ENCODE results near the gene TMEM109. TPM values are rescaled to one million over a fixed set of nuclear protein-coding genes. Genes with fewer than 3 reads are reported as not detected.

TMEM109 gene
- total RNA-seq, 2 experiments from 2014 or later, result 27.8 to 32.9 TPM

GRCh38 chr11:60933416-60934123 lies 19.6 kb downstream of the TMEM109 start:
- CTCF ChIA-PET, result no interaction called here
- H3K36me3 Mint-ChIP-seq (ENCODE audit: low read depth), result no peaks in the 10 kb centered on the region
- ATAC-seq (ENCODE audit: poor library complexity) (no peak), DNase-seq (no peak)
- H3K4me1 ChIP-seq (ENCODE audit: insufficient read depth, low read length), result no peaks in the 10 kb centered on the region
- intact Hi-C loops (cut with DNase I, micrococcal nuclease), result no loop called here
- no peak overlapping the region for H3K27ac Mint-ChIP-seq
- H3K9me3 Mint-ChIP-seq, result no peaks in the 10 kb centered on the region
- POLR2A ChIA-PET, result interaction anchor here (0.9 kb wide), 1 partner anchor 22 kb away, joined by 3 read pairs; no protein-coding TSS in a partner anchor
- TF ChIP-seq CTCF (IDR thresholded peaks at IDR 0.05), result no peak
- no peak overlapping the region for H3K4me3 ChIP-seq (ENCODE audit: low read length)
- peaks cover 0 to 5% of the 10 kb centered on the region in 2 experiments for H3K27me3 ChIP-seq (ENCODE audit: control insufficient read depth in 1 of 2, insufficient read depth in 2 of 2, low read length in 2 of 2)
- no peak overlapping the region for H3K27ac ChIP-seq (ENCODE audit: low read depth in 1 of 2, low read length in 2 of 2)
- no peak overlapping the region for H3K4me3 Mint-ChIP-seq
- H3K27me3 Mint-ChIP-seq, result no peaks in the 10 kb centered on the region
- no peaks in the 10 kb centered on the region for H3K4me1 Mint-ChIP-seq (ENCODE audit: low read depth)
- H3K36me3 ChIP-seq (ENCODE audit: insufficient read depth, low read length), result no peaks in the 10 kb centered on the region
- no peaks in the 10 kb centered on the region for H3K9me3 ChIP-seq (ENCODE audit: control insufficient read depth in 1 of 2, insufficient read depth in 1 of 2, low read length in 2 of 2)

- H3K27ac Mint-ChIP-seq, result no peak overlapping the region
- no peaks in the 10 kb centered on the region for H3K4me1 ChIP-seq (ENCODE audit: insufficient read depth, low read length)
- H3K9me3 Mint-ChIP-seq, result no peaks in the 10 kb centered on the region
- no peaks in the 10 kb centered on the region for H3K4me1 Mint-ChIP-seq (ENCODE audit: low read depth)
- peaks cover 0 to 5% of the 10 kb centered on the region in 2 experiments for H3K27me3 ChIP-seq (ENCODE audit: control insufficient read depth in 1 of 2, insufficient read depth in 2 of 2, low read length in 2 of 2)
- H3K36me3 Mint-ChIP-seq (ENCODE audit: low read depth), result no peaks in the 10 kb centered on the region
- no peak for TF ChIP-seq CTCF (IDR thresholded peaks at IDR 0.05)
- ChIA-PET POLR2A (interaction anchor here (0.6 to 0.9 kb wide), 2 partner anchors 21 to 141 kb away, joined by 3 read pairs; no protein-coding TSS in a partner anchor), CTCF (no interaction called here)
- no peak overlapping the region for H3K4me3 ChIP-seq (ENCODE audit: low read length)
- DNase-seq, result no peak
- H3K27ac ChIP-seq (ENCODE audit: low read depth in 1 of 2, low read length in 2 of 2), result no peak overlapping the region
- H3K9me3 ChIP-seq (ENCODE audit: control insufficient read depth in 1 of 2, insufficient read depth in 1 of 2, low read length in 2 of 2), result no peaks in the 10 kb centered on the region
- intact Hi-C loops (cut with DNase I, micrococcal nuclease), result no loop called here
- H3K36me3 ChIP-seq (ENCODE audit: insufficient read depth, low read length), result no peaks in the 10 kb centered on the region
- no peak overlapping the region for H3K4me3 Mint-ChIP-seq
- H3K27me3 Mint-ChIP-seq, result no peaks in the 10 kb centered on the region
- no peak for ATAC-seq (ENCODE audit: poor library complexity)
Measured at GRCh38 chr11:60934124-60934789, 20.3 kb downstream of the TMEM109 start.

- Mint-ChIP-seq H3K9me3 (no peaks in the 10 kb centered on the region), H3K36me3 (ENCODE audit: low read depth) (no peaks in the 10 kb centered on the region), H3K27me3 (no peaks in the 10 kb centered on the region), H3K4me3 (no peak overlapping the region), H3K4me1 (ENCODE audit: low read depth) (no peaks in the 10 kb centered on the region), H3K27ac (no peak overlapping the region)
- no peak overlapping the region for H3K4me3 ChIP-seq (ENCODE audit: low read length)
- intact Hi-C loops (cut with DNase I, micrococcal nuclease), result no loop called here
- H3K9me3 ChIP-seq (ENCODE audit: control insufficient read depth in 1 of 2, insufficient read depth in 1 of 2, low read length in 2 of 2), result no peaks in the 10 kb centered on the region
- peaks cover 0 to 5% of the 10 kb centered on the region in 2 experiments for H3K27me3 ChIP-seq (ENCODE audit: control insufficient read depth in 1 of 2, insufficient read depth in 2 of 2, low read length in 2 of 2)
- ATAC-seq (ENCODE audit: poor library complexity) (no peak), DNase-seq (no peak)
- TF ChIP-seq CTCF (IDR thresholded peaks at IDR 0.05), result no peak
- H3K27ac ChIP-seq (ENCODE audit: low read depth in 1 of 2, low read length in 2 of 2), result no peak overlapping the region
- H3K36me3 ChIP-seq (ENCODE audit: insufficient read depth, low read length), result no peaks in the 10 kb centered on the region
- POLR2A ChIA-PET, result interaction anchor here (0.6 kb wide), 1 partner anchor 140 kb away, joined by 3 read pairs; no protein-coding TSS in a partner anchor
- no peaks in the 10 kb centered on the region for H3K4me1 ChIP-seq (ENCODE audit: insufficient read depth, low read length)
- CTCF ChIA-PET, result no interaction called here
Measured at GRCh38 chr11:60934790-60935605, 21.0 kb downstream of the TMEM109 start.

All from CD4-positive, alpha-beta T cell (primary cell).